ENCODE measurements around the gene SLFN12.

- TF ChIP-seq SIN3A (IDR thresholded peaks at IDR 0.05; ENCODE audit: borderline replicate concordance, insufficient read depth, low read length), result no peak
- TF ChIP-seq TAF1 (IDR thresholded peaks at IDR 0.05; ENCODE audit: borderline replicate concordance, insufficient read depth, low read length), result no peak
- TF ChIP-seq REST (IDR thresholded peaks at IDR 0.05; ENCODE audit: insufficient read depth in 1 of 2, low read depth in 2 of 2, low read length in 2 of 2), result no peak
- TF ChIP-seq POLR2AphosphoS5 (IDR thresholded peaks at IDR 0.05; ENCODE audit: low read depth, low read length), result no peak
These were observed 25.7 kb downstream of the SLFN12 start for GRCh38 chr17:35406568-35406967.
